GM18951 (cell line): ENCODE results near the gene ZNF774.
"Not testable (repeated sequence)": the region's sequence is repeated elsewhere in the genome, so short reads cannot be mapped to it uniquely, and the experiment has no call there.

Source experiments
- POLR2A ChIP-seq: IDR thresholded peaks from 4 replicates; pipeline ENCODE4 v1.6.1; 2011; ENCODE audit warnings: mild to moderate bottlenecking; ENCODE audit not compliant: insufficient read length, insufficient read depth; ENCODE audit errors: extremely low read depth
- in situ Hi-C: fragments of 300-500 bp; cut with MboI; formaldehyde crosslinking; loops from one replicate; pipeline ENCODE4 v1.12.0; 2022; ENCODE audit warnings: low sequenced_read_pairs, mixed read lengths, inconsistent platforms; ENCODE audit not compliant: unreplicated experiment

ZNF774 gene

GRCh38 chr15:90405055-90405607 lies 53.0 kb downstream of the ZNF774 start:
- in situ Hi-C loops, result no loop called here
- no peak for TF ChIP-seq POLR2A

GRCh38 chr15:90407336-90407735 lies 55.3 kb downstream of the ZNF774 start:
- in situ Hi-C loops, result no loop called here
- no peak for TF ChIP-seq POLR2A

- in situ Hi-C loops, result no loop called here
- no peak for TF ChIP-seq POLR2A
These were observed 55.8 kb downstream of the ZNF774 start for GRCh38 chr15:90407871-90408317.

- no peak for TF ChIP-seq POLR2A
- in situ Hi-C loops, result no loop called here
These were observed 56.6 kb downstream of the ZNF774 start for GRCh38 chr15:90408657-90409056.

- in situ Hi-C loops, result not testable (repeated sequence)
These were observed 57.5 kb downstream of the ZNF774 start for GRCh38 chr15:90409587-90409986.

- in situ Hi-C loops, result not testable (repeated sequence)
These were observed 58.2 kb downstream of the ZNF774 start for GRCh38 chr15:90410316-90410715.

- no peak for TF ChIP-seq POLR2A
- in situ Hi-C loops, result no loop called here
These were observed 59.1 kb downstream of the ZNF774 start for GRCh38 chr15:90411176-90411575.
